ENCODE data around the gene ZNF32.

DNA sequence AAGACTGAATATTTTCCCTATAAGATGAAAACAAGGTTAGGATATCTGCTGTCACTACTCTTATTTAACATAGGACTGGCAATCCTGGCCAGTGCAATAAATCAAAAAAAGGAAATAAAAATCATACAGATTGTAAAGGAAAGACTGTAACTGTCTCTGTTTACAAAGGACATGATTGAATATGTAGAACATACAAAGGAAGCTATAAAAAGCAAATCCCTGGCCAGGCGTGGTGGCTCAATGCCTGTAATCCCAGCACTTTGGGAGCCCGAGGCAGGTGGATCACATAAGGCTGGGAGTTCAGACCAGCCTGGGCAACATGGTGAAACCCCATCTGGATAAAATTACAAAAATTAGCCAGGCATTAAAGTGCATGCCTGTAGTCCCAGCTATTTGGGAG, 26.6 kb downstream of the ZNF32 start:
- TF ChIP-seq, protein P1, sequence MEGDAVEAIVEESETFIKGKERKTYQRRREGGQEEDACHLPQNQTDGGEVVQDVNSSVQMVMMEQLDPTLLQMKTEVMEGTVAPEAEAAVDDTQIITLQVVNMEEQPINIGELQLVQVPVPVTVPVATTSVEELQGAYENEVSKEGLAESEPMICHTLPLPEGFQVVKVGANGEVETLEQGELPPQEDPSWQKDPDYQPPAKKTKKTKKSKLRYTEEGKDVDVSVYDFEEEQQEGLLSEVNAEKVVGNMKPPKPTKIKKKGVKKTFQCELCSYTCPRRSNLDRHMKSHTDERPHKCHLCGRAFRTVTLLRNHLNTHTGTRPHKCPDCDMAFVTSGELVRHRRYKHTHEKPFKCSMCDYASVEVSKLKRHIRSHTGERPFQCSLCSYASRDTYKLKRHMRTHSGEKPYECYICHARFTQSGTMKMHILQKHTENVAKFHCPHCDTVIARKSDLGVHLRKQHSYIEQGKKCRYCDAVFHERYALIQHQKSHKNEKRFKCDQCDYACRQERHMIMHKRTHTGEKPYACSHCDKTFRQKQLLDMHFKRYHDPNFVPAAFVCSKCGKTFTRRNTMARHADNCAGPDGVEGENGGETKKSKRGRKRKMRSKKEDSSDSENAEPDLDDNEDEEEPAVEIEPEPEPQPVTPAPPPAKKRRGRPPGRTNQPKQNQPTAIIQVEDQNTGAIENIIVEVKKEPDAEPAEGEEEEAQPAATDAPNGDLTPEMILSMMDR (conservative IDR thresholded peaks at IDR 0.05; ENCODE audit: low read length) = no peak
- no peak for TF ChIP-seq EZH2phosphoT487 (IDR thresholded peaks at IDR 0.05; ENCODE audit: borderline replicate concordance, low read depth, low read length)

All from OCI-LY7 (cell line).